ENCODE data around the gene BCAS1.

GRCh38 chr20:54023406-54023805 lies 47.0 kb downstream of the BCAS1 start:
- TF ChIP-seq CTCF (IDR thresholded peaks at IDR 0.05 in 4 of 5, conservative IDR thresholded peaks at IDR 0.05 in 1 of 5), result no peak
- TF ChIP-seq POLR2A (IDR thresholded peaks at IDR 0.05), result no peak
